GM19023 (cell line): Measurements from ENCODE around the gene ZNF426.

Source experiments
- ATAC-seq: cut with Tn5 transposase; IDR thresholded peaks from one replicate; pipeline ENCODE4 v1.9.1; 2021; ENCODE audit warnings: mild to moderate bottlenecking, moderate library complexity; ENCODE audit not compliant: unreplicated experiment

Gene ZNF426

DNA sequence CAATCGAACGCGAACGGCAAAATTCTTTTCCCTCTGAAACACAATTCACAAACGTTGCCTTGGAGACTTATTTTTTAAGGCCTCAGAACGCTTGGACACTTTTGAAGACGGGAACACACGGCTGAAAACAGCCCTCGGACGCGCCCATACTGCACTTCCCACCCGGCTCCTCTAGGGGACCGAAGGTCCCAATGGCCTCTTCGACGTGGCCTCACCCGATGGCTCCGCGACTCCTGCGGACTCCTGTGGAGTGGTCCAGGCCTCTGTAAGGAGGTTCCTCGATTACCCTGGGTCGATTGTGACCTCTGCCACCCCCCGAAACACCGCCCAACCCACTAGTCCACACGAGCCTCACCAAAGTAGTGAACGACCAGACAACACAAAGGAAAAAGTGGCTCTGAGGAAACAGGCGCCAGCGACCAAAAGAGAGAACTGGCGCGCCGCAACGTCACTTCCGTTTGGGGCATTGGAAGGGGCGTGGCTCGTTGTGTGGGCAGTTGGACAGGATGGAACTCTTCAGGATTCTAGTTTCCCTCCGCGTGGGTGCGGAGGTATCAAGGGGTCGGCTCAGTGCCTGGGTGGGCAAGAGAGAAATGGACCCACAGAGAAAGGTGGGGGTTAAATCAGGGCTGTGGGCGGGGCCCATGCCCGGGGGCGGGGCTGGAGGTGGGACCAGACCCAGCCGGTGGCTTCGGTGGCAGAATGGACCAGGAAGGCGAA lies 40.1 kb downstream of the ZNF426 start, which contains the start of gene ZNF560:
TSS of gene ZNF560 (minus strand) at position 434 of the 720 bp plus-strand sequence. CDS start 23,303 bp downstream, outside the sequence.
- ATAC-seq = no peak

DNA sequence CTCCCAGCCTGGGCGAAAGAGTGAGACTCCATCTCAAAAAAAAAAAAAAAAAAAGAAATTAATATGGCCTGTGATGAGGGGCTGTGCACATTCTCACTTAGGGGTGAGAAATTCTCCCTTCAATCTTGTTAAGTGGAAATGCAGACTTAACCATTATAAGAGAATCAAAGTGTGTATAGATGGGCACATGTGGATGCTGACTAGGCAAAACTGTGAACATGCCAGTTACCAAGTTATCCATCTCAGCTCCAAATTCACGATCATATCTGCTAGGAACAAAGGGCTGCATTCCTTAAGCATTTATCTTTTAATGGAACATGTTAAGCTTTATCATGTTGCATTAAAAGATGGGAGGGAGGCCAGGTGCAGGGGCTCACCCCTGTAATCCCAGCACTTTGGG lies 44.3 kb downstream of the ZNF426 start:
- ATAC-seq = no peak

DNA sequence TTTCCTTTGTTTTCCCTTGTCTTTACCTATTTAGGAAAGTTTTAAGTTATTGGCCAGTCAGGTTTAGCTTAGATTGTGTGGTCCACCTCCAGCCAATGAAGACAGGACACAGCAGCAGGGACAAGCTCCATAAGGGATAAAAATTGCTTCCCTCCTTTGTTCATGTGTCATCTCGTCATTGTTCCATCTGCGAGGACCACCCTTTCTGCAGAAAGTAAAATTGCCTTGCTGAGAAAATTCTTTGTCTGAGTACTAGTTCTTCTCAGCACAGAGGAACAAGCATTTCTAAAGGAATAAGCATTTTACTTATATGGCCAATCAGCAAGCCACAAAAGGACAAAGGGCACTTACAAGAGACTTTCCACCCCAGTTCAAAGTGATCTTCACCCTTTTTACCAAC lies 51.4 kb downstream of the ZNF426 start:
- ATAC-seq = no peak

DNA sequence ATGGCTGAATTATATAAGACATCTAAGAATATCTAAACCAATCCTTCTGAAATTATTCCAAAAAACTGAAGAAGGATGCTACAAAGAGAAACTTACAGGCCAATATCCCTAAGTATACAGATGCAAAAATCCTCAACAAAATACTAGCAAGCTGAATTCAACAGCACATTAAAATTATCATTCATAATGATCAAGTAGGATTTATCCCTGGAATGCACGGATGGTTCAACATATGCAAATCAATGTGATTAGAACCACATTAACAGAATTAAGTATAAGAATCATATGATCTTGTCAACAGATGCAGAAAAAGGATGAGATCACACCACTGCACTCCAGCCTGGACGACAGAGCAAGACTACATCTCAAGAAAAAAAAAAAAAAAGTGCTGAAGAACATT lies 53.3 kb downstream of the ZNF426 start:
- ATAC-seq = no peak

DNA sequence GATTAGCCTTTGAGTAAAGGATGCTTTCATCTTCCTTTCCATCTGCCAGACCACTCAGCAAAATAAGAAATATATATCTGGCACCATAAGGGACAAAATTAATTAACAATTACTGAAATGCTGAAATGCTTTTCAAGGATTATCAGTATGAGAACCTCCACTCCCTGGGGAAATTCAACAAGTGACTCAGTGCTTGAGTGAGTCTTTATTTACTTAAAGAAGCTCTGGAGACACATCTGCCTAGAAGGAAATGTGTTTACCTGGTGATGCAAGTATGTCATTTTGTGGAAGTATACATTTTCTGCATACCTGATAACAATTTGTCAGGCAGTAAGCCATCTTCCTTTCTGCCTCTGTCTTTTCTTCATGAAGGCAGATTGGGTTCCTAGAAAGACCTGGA lies 63.5 kb downstream of the ZNF426 start:
- no peak for ATAC-seq
